GM23338 (cell line): ENCODE results near the gene SCN4A. TPM values are rescaled to one million over a fixed set of nuclear protein-coding genes. Genes with fewer than 3 reads are reported as not detected.

Source experiments
- ATAC-seq: fragments of 200-7000 bp; cut with Tn5 transposase; 3 replicates; pipeline ENCODE4 v1.9.1; 2020
- DNase-seq: peaks from one replicate; pipeline ENCODE4 v3.0.0-alpha.2; 2015; ENCODE audit warnings: low spot score
- H2AFZ ChIP-seq: fragments of 200-600 bp; sonication (generic); 2 replicates; pipeline ENCODE4 v1.8.0; 2016; ENCODE audit warnings: antibody characterized with exemption, mild to moderate bottlenecking, moderate library complexity
- H3F3A ChIP-seq: fragments of 200-600 bp; sonication (generic); replicated peaks from 2 replicates; pipeline ENCODE4 v1.8.0; 2017; ENCODE audit warnings: antibody characterized with exemption, mixed run types, low read depth
- H3K27ac ChIP-seq: fragments of 200-600 bp; sonication (generic); 2 replicates; pipeline ENCODE4 v1.6.1; 2016; ENCODE audit warnings: low read depth
- H3K27me3 ChIP-seq: fragments of 200-600 bp; sonication (generic); 2 replicates; pipeline ENCODE4 v1.8.0; 2016; ENCODE audit warnings: mild to moderate bottlenecking, mixed run types, moderate library complexity; ENCODE audit not compliant: insufficient read depth
- H3K36me3 ChIP-seq: fragments of 200-600 bp; sonication (generic); 2 replicates; pipeline ENCODE4 v1.8.0; 2016; ENCODE audit warnings: mild to moderate bottlenecking; ENCODE audit not compliant: insufficient read depth
- H3K4me1 ChIP-seq: fragments of 200-600 bp; sonication (generic); 2 replicates; pipeline ENCODE4 v1.8.0; 2016; ENCODE audit warnings: mild to moderate bottlenecking, moderate library complexity; ENCODE audit not compliant: insufficient read depth
- H3K4me2 ChIP-seq: fragments of 200-600 bp; sonication (generic); 2 replicates; pipeline ENCODE4 v1.7.1; 2017; ENCODE audit warnings: mixed run types
- H3K4me3 ChIP-seq: fragments of 200-600 bp; sonication (generic); 2 replicates; pipeline ENCODE4 v1.6.1; 2016; ENCODE audit warnings: mixed run types
- H3K79me2 ChIP-seq: fragments of 200-600 bp; sonication (generic); replicated peaks from 2 replicates; pipeline ENCODE4 v1.8.0; 2017; ENCODE audit warnings: mild to moderate bottlenecking; ENCODE audit not compliant: insufficient read depth
- H3K9me2 ChIP-seq: fragments of 200-600 bp; sonication (generic); 2 replicates; pipeline ENCODE4 v1.8.0; 2017; ENCODE audit not compliant: insufficient read depth
- H4K20me1 ChIP-seq: fragments of 200-600 bp; sonication (generic); replicated peaks from 2 replicates; pipeline ENCODE4 v1.8.0; 2017; ENCODE audit warnings: mild to moderate bottlenecking; ENCODE audit not compliant: insufficient read depth
- H3K27ac Mint-ChIP-seq: 2 replicates; pipeline ENCODE4 v1.8.0; 2020; ENCODE audit warnings: inconsistent platforms, mild to moderate bottlenecking, moderate library complexity, mixed read lengths
- H3K27me3 Mint-ChIP-seq: 3 replicates; pipeline ENCODE4 v1.8.0; 2022; ENCODE audit warnings: low read depth, mild to moderate bottlenecking, moderate library complexity, mixed read lengths, inconsistent platforms; ENCODE audit not compliant: insufficient read depth, poor library complexity
- H3K36me3 Mint-ChIP-seq: 3 replicates; pipeline ENCODE4 v1.8.0; 2021; ENCODE audit warnings: low read depth, mild to moderate bottlenecking, inconsistent platforms, moderate library complexity, mixed read lengths
- H3K4me1 Mint-ChIP-seq: 3 replicates; pipeline ENCODE4 v1.8.0; 2020; ENCODE audit warnings: mild to moderate bottlenecking, inconsistent platforms, mixed read lengths
- H3K4me3 Mint-ChIP-seq: 3 replicates; pipeline ENCODE4 v1.8.0; 2021; ENCODE audit warnings: moderate library complexity, mild to moderate bottlenecking, inconsistent platforms, mixed read lengths
- H3K9me3 Mint-ChIP-seq: 3 replicates; pipeline ENCODE4 v1.8.0; 2020; ENCODE audit warnings: moderate library complexity, mild to moderate bottlenecking, inconsistent platforms, mixed read lengths
- JUNB ChIP-seq: IDR thresholded peaks from one replicate; pipeline ENCODE4 v1.6.1; 2016; ENCODE audit warnings: antibody characterized with exemption; ENCODE audit not compliant: unreplicated experiment
- STAT1 ChIP-seq: IDR thresholded peaks from one replicate; pipeline ENCODE4 v1.6.1; 2016; ENCODE audit warnings: antibody characterized with exemption; ENCODE audit not compliant: unreplicated experiment
- ZNF114 ChIP-seq: fragments of 250-450 bp; sonication (Bioruptor Pico); IDR thresholded peaks from 2 replicates; pipeline ENCODE4 v1.5.0; 2020; ENCODE audit warnings: mild to moderate bottlenecking, moderate library complexity
- polyA plus RNA-seq: library from polyadenylated mRNA; unstranded; fragments of >200 nt; fragmentation: Nextera tagmentation; extraction: Ambion mirVana; gene quantifications from 2 replicates; pipeline ENCODE4 v1.2.1, GENCODE V29; 2016
- total RNA-seq: library from RNA; depleted of rRNA; stranded (reverse); fragments of >200 nt; shearing (Covaris generic); gene quantifications from 2 replicates; pipeline ENCODE4 v1.2.3, GENCODE V29; 2014
- TF ChIP-seq, protein P1 (sequence below), 2 experiments: fragments of 200-600 bp in 1 of 2; sonication (generic) in 1 of 2; conservative IDR thresholded peaks; 2 replicates each; pipeline versions ENCODE4 v1.5.1 to v1.6.1; 2016 to 2017; ENCODE audit warnings: antibody characterized with exemption in 2 of 2, low read depth in 2 of 2, mild to moderate bottlenecking in 2 of 2, moderate library complexity in 1 of 2

Gene SCN4A
- total and polyA plus RNA-seq, 2 experiments from 2014 or later, result 2.3 to 7.9 TPM

DNA sequence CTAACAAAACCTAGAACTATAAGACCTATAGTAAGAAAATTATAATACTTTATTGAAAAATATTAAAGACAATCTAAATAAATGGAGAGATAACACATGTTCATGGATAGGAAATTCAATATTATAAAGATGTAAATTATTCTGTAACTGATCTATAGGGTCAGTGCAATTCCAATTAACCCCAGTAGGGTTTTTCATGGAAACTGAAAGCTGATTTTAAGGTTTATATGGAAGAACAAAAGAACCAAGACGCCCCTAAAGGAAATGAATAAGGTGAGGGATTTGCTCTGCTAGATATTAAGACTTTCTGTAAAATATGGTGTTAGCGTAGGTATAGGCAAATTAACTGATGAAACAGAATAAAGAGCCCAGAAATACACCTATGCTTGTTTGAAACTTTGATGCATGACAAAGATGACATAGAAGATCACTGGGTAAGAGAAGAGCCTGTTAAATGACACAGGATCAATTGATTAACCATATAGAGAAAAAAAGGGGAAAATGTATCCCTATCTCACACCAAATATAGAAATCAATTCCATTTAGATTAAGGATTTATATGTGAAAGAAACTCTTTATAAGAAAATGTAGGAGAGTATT lies 44.8 kb upstream of the SCN4A start:
- H3F3A ChIP-seq, result no peaks in the 10 kb centered on the region
- no peak overlapping the region for H3K27ac ChIP-seq
- H2AFZ ChIP-seq, result no peak overlapping the region
- H3K9me3 Mint-ChIP-seq, result no peaks in the 10 kb centered on the region
- H3K79me2 ChIP-seq, result no peaks in the 10 kb centered on the region
- TF ChIP-seq STAT1, result no peak
- TF ChIP-seq, protein P1, sequence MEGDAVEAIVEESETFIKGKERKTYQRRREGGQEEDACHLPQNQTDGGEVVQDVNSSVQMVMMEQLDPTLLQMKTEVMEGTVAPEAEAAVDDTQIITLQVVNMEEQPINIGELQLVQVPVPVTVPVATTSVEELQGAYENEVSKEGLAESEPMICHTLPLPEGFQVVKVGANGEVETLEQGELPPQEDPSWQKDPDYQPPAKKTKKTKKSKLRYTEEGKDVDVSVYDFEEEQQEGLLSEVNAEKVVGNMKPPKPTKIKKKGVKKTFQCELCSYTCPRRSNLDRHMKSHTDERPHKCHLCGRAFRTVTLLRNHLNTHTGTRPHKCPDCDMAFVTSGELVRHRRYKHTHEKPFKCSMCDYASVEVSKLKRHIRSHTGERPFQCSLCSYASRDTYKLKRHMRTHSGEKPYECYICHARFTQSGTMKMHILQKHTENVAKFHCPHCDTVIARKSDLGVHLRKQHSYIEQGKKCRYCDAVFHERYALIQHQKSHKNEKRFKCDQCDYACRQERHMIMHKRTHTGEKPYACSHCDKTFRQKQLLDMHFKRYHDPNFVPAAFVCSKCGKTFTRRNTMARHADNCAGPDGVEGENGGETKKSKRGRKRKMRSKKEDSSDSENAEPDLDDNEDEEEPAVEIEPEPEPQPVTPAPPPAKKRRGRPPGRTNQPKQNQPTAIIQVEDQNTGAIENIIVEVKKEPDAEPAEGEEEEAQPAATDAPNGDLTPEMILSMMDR (conservative IDR thresholded peaks at IDR 0.05; ENCODE audit: low read depth in 2 of 2), result peak in 1 of 2 experiments; percentile 46; a peak in 2 of 4 replicates
- no peaks in the 10 kb centered on the region for H3K36me3 Mint-ChIP-seq
- H3K4me3 Mint-ChIP-seq, result no peak overlapping the region
- no peak overlapping the region for H3K27ac Mint-ChIP-seq
- H3K4me2 ChIP-seq, result no peak overlapping the region
- H3K4me1 ChIP-seq, result peaks cover 3% of the 10 kb centered on the region; the same call in 1 of the 2 replicates
- H4K20me1 ChIP-seq, result no peaks in the 10 kb centered on the region
- peaks cover 10% of the 10 kb centered on the region for H3K27me3 Mint-ChIP-seq
- H3K27me3 ChIP-seq, result no peaks in the 10 kb centered on the region
- H3K9me2 ChIP-seq, result no peaks in the 10 kb centered on the region
- ATAC-seq, result no peak
- no peaks in the 10 kb centered on the region for H3K36me3 ChIP-seq
- peaks cover 8% of the 10 kb centered on the region for H3K4me1 Mint-ChIP-seq
- DNase-seq, result peak; percentile 27
- no peak overlapping the region for H3K4me3 ChIP-seq

DNA sequence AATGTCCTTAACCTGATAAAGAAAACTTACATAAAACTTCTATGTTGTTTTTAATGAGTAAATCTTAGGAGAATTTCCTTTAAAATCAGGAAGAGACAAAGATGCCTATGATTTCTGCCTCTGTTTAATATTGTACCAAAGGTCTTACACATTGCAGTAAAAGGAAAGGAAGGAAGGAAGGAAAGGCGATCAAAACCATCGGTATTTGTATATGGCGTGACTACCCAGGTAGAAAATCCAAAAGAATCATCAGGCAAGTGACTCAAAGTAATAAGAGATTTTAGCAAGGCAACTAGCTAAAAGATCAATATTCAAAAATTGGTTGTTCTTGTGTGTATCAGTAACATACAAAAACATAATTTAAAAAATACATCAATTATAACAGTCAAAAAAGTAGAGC lies 44.3 kb upstream of the SCN4A start:
- Histone ChIP-seq H3K36me3 (no peaks in the 10 kb centered on the region), H3K27ac (no peak overlapping the region), H3K79me2 (no peaks in the 10 kb centered on the region), H3K4me1 (peaks cover 3% of the 10 kb centered on the region; the same call in 1 of the 2 replicates), H3K9me2 (no peaks in the 10 kb centered on the region), H3K4me2 (no peak overlapping the region), H2AFZ (no peak overlapping the region), H3K4me3 (no peak overlapping the region), H3K27me3 (no peaks in the 10 kb centered on the region), H3F3A (no peaks in the 10 kb centered on the region), H4K20me1 (no peaks in the 10 kb centered on the region)
- ATAC-seq (no peak), DNase-seq (no peak)
- no peak for TF ChIP-seq JUNB
- Mint-ChIP-seq H3K36me3 (no peaks in the 10 kb centered on the region), H3K27me3 (peaks cover 10% of the 10 kb centered on the region), H3K4me1 (peaks cover 8% of the 10 kb centered on the region), H3K9me3 (no peaks in the 10 kb centered on the region), H3K4me3 (no peak overlapping the region), H3K27ac (no peak overlapping the region)

DNA sequence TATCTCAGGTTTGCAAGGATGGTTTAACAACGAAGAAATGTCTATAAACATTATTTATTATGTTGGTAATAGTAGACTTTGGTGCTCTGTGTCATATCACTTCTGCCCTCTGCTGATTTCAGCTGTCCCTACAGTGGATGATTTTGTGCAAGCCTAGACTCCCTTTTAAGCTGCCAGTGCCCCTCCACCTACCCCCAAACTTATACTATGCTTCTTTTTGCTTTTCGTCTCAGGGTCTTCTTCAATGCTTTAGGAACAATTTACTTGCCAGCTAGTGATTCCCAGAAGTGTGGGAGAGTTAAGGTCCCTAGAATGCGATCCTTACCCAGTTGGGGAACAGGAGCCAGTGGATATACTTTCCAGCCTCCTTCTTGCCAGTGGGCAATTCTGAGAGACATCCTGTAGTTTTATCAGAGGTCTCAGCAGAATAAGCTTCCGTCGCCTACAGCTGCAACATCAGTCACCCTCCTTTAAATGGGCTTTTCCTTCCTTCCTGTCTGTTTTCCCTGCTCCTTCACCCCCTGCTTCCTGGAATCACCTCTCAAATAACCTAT lies 43.6 kb upstream of the SCN4A start:
- H3K79me2 ChIP-seq, result no peaks in the 10 kb centered on the region
- H3K36me3 Mint-ChIP-seq, result no peaks in the 10 kb centered on the region

More for the DNA sequence above, 43.6 kb upstream of the SCN4A start:
- Mint-ChIP-seq H3K9me3 (no peaks in the 10 kb centered on the region), H3K4me1 (peaks cover 8% of the 10 kb centered on the region), H3K4me3 (no peak overlapping the region), H3K27ac (no peak overlapping the region), H3K27me3 (peaks cover 8% of the 10 kb centered on the region)
- Histone ChIP-seq H3K4me3 (no peak overlapping the region), H3K4me2 (no peak overlapping the region), H3K27me3 (no peaks in the 10 kb centered on the region), H2AFZ (no peak overlapping the region), H3F3A (no peaks in the 10 kb centered on the region), H3K9me2 (no peaks in the 10 kb centered on the region), H3K36me3 (no peaks in the 10 kb centered on the region), H3K27ac (no peak overlapping the region), H3K4me1 (peaks cover 3% of the 10 kb centered on the region; the same call in 1 of the 2 replicates), H4K20me1 (no peaks in the 10 kb centered on the region)
- ATAC-seq (no peak), DNase-seq (no peak)
- no peak for TF ChIP-seq ZNF114 (CRISPR knock-in tag)
- TF ChIP-seq, protein P1 (conservative IDR thresholded peaks at IDR 0.05; ENCODE audit: low read depth in 2 of 2), result 0 out of 4 replicates have a peak, but pooled peaks of 1 of the 2 experiments have one; percentile 15
